Kidney tubule cell (primary cell): ENCODE data around the gene TTI1.

Source experiments
- DNase-seq: peaks from one replicate; pipeline ENCODE4 v3.0.0-alpha.2; 2018; ENCODE audit warnings: low spot score

Gene TTI1

DNA sequence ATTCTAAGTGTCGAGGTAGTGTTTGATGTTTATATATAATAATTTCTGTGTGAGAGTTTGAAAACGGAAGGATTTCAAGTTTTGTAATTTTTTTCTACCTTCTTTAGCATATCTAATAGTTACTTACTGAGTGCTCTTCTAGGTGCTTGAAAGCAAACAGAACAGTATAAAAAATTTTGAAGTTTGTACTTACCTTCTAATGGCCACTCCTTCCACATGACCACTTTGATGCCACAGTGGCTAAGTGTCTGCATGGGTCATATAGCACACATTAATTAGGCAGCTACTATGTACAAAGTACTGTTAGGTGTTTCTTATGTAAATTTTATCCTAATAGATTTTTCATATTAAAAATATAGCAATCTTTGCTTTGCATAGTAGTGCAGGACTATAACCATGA is 21.4 kb upstream of the TTI1 start:
- no peak for DNase-seq

DNA sequence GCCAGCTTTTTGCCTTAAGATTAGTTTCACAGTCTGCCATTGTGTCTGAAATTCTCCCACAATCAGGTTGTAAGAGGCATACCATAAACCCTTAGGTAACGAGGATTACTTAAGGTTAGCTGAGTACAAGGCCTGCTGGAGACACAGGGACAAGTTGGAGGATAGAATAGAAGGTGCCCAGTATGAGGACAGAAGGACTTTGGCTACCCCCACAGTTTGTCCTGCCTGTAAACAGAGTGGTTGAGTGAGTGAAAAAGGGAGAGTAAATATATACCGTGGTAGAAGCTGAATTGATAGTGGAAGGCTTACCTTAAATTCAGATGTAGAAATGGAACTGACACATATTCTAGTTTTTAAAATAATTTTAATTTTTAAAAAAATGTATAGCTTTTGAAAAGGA is 19.6 kb upstream of the TTI1 start:
- no peak for DNase-seq

DNA sequence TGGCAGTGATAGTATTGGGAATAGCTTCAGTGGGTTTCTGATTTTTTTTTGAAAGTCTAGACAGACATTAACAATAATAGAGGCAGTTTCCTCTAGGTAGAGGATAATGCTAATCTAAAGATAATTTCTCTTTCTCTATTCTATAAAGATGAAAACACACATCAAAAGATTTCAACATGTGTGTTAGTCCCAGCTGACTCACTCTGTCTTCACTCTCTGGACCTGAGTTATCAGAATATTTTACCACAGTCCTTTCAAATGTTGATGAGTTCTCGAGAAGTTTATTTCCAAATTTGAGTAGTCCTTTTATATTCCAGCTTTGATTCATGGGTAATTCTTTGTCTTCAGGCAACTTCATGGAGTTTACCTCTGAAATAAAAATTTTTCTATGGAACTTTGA is 17.4 kb upstream of the TTI1 start:
- DNase-seq: peak; percentile 13

DNA sequence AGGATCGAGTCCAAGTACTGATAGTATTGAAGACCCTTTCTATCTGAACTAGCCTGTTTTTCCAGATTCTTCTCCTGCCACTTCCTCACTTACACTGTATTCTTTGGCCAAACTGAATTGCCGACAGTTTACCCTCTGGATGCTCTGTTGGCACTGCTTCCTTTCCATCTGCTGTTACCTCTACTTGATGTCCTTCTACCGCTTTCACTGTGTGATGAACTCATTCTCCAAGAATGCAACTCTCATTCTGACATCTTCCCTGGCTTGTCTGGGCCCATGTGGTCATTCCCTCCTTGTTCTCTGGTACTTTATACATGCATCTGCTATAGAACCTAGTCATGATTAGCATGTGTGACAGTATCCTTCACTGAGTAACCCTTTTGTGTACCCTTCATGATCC is 16.5 kb upstream of the TTI1 start:
- DNase-seq: peak; percentile 86

DNA sequence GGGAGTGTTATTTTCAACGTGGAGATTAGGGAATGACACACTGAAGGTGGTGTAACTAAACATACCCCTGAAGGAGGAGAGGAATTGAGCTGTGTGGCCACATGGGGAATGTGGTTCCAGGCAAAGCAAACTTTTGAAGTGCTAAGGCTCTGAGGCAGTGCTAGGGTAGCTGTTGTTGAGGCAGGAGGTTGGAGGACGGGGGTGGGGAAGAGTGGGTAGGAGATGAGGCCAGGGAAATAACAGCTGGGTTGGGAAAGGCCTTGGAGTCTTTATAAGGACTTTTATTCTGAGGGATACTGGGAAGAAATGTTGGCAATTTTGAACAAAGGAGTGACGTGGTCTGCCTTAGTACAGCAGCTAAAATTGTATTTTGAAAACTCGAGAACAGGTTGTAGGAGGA is 13.3 kb upstream of the TTI1 start:
- DNase-seq: no peak

DNA sequence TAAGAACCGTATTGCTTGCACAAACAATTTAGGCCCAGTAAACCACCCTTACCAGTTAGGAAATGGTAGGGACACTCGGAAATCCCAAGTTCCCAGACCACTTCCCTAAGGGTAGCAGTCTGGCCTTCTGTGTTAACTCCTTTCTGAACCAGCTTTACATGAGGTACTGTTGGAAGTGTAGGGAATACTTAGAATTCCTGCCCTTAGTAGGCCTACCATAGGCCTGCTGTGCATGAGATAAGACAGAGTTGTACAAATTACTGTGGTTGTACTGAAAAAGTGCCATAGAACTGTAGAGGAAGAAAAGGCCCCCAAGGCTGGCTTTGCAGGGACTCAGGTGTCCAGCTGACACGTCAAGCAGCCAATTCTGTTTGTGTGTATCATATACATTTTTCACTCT is 11.4 kb upstream of the TTI1 start:
- no peak for DNase-seq

DNA sequence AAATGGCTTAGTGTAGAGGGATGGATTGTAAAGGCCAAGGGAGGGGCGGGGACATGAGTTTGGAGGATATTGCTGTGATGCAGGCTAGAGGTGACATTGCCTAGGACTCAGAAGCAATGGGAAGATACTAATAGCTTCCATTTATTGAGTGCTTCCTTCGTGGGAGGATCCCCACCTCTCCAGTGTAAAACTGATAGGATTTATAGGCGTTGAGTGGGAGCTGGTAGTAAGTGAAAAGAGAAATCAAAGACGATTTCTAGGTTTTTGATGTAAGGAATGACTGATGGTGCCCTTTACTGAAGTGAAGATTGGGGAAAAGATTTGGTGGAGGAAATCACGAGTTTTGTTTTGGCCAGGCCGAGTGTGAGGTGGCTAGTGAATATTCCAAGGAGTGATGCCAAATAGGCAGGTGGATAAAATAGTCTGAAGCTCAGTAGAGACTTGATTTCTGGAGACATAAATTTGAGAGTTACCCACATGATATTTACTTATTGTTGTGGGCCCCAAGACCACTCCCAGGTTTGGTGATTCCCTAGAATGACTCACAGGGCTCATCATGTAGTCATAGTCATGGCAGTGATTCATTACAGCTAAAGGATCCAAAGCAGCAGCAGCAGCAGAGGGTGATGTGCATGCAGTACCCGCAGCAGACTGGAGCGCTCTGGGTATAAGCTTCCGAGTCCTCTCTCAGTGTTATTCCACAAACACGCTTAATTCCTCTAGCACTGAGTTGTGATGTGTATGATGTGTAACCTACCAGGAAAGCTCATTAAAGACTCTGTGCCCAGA is 10.4 kb upstream of the TTI1 start:
- DNase-seq: peak; percentile 85

DNA sequence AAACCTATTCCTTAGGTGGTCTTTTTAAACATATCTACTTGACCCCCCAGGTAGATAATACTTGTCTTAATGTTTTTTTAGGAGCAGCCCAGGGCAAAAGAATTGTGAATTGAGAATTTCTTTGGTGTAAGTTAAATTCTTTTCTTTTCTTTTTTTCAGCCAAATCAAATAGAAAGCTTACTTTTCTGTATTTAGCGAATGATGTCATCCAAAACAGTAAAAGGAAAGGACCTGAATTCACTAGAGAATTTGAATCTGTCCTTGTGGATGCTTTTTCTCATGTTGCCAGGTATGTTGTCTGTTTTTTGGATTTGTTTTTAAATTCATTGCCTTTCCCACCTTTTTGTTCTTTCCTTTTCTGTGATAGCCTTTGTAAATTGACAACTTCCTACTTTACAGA is 7.0 kb upstream of the TTI1 start:
- DNase-seq: no peak

DNA sequence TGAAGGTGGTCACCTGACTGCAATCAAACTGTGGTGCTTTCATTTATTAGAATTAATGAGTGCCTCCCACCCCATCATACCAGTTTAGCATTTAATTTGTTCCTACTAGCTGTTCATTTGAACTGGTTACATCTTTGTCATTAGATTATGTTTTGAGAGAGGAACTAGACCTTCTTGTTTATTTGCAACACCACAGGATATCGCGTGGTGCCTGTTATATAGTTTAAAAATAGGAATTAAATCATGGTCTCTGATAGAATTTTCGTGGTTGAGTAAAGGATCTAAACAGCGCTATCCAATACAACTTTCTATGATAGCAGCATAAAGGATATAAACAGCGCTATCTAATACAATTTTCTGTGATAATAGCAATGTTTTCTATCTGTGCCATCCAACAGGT is 3.1 kb upstream of the TTI1 start:
- no peak for DNase-seq

DNA sequence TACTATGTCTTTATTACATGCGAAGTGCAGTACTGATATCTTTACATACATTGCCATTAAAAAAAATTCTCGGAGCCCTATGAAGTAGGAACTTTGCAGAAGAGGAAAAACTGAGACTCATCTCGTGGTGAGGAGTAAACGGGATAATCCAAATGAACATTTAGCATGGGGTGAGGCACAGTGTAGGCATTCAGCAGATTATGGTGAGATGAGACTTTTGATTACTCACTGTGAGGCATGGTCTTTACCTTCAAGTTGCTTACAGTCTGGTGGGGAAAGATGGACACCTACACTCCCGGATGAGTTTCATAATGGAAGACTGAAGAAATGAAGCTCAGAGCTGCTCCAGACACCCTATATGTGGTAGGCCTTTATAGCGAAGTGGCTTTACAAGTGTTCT is 1.7 kb upstream of the TTI1 start:
- peak; percentile 7 for DNase-seq

DNA sequence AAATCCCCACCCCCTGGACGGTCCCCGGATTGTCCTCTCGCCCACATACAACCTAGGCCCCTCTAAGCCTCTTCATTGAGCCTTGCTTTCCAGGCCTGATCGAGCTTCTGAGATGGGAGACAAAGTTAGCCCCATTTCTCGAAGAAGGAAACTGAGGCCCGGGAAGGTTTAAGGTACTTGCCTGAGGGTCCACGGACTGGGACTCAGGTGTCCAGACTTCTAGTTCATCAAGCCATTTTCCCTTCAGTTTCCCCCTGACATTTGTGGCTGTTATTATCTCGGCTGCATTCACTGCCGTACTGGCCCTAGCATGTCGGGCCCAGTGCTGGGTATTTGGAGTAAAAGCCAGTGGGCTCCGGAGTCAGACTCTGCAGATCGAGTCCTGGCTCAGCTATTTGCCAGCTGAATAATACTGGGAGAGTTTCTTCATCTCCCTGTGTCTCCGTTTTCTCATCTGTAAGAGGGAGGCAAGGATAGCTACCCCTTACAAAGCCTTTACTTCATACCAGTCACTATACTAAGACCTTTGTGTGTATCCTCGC is 923 bp upstream of the TTI1 start:
- no peak for DNase-seq

DNA sequence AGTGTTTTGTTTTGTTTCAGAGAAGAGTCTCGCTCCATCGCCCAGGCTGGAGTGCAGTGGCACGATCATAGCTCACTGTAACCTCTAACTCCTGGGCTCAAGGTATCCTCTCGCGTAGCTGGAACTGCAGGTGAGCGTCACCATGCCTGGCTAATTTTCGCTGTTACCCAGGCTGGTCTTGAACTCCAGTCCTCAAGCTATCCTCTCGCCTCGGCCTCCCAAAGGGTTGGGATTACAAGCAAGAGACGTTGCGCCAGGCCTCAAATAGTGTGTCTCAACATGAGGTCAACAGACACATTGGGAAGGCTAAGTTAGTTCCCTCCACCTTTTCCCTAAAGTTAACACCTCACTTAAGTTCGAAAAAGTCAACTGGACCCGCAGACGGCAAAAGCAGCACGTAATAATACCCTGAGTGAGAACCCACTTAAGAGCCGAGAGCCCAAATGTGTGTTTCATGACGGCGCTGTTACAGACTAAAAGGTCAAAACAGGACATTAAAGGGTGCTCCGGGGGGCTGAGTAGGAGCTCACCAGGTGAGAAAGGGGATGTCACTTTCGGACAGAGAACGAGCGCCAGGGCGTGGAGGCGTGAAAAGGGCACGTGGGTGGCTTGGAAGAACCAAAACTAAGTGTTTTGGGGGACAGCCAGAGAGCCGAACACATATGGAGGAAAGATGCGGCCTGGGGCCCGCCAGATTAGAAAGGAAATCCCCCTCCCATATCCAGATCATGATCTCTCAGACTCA is 499 bp downstream of the TTI1 start:
- DNase-seq: peak; percentile 5

DNA sequence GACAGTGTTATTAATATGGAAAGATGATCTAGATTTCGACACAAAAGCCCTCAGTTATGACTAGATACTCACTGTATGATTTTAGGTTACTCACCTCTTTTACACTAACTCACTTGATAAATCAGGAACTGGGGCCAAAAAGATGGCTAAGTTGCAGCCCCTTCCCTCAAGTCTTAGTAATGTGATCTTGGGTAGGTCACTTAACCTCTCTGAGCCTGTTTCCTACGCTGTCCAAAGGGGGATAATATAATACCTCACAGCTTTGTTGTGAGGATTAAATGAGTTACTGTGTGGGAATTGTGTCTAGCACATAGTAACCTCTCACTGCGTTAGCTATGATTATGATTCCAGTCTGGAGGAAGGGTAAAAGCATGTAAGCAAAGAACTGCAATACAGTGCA is 1.3 kb downstream of the TTI1 start:
- DNase-seq: no peak

DNA sequence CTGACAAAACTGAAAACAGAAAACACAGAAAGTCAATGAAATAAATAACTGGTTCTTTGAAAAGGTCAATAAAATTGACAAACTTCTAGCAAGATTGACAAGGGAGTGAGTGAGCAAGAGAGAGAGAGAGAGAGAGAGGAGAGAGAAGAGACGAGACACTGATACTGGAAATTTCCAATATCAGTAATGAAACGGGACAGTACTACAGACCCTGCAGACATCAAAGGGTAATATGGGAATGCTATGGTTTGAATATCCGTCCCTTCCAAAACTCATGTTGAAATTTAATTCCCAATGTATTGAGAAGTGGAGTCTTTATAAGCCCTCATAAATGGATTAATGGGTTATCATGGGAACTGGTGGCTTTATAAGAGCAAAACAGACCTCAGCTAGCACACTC is 3.8 kb downstream of the TTI1 start:
- no peak for DNase-seq

DNA sequence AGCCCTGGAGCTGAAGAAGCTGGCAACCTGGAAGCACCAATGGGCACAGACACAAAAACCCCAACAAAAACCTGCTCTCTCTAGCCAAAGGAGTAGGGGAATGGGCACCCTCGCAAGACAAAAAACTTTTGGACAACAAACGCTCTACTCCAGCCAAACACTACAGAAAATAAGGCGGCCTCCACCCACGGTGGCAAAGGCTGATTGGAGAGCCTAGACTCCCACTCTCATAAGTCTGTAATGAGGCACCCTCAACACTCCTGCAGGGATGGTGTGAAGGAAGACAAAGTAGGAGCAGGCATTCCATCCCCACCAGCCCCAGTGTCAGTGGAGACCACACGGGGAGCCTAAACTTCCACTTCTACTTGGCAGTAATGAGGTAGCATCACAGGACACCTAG is 8.8 kb downstream of the TTI1 start:
- DNase-seq: no peak

DNA sequence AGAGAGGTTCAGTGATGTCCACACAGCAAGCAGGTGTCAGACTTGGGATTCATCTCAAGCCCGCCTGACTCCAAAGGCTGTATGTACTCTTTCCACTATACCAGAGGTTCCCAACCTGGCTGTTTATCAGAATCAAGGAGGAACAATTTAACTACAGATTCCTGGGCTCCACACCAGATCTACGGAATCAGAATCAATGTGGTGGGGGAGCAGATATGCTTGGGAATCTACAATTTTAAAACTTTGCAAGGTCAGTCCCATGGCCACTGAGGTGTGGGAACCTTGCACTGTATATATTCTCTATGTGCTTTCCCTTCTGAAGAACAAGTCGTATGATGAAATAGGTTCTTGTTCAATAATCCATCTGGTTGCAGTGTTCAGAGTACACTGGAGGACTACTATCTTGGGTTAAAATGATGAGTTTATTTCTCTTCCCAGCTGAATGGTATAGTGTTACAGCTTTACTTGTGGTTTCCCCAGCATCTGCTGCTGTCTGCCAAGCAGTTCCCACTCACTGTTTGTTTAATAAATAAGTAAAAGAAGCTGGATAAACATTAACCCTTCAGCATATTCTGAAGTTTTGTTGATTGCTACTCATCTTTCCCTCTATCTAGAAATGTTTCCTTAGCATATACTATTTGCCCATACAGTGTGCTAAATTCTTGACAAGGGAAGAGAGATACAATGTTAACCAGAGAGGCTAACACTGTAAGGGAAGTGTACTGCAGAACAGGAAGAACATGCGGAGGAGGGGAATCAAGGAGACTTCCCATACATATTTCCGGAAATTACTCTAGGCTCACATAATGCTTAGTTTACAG is 9.9 kb downstream of the TTI1 start:
- DNase-seq: peak; percentile 50

DNA sequence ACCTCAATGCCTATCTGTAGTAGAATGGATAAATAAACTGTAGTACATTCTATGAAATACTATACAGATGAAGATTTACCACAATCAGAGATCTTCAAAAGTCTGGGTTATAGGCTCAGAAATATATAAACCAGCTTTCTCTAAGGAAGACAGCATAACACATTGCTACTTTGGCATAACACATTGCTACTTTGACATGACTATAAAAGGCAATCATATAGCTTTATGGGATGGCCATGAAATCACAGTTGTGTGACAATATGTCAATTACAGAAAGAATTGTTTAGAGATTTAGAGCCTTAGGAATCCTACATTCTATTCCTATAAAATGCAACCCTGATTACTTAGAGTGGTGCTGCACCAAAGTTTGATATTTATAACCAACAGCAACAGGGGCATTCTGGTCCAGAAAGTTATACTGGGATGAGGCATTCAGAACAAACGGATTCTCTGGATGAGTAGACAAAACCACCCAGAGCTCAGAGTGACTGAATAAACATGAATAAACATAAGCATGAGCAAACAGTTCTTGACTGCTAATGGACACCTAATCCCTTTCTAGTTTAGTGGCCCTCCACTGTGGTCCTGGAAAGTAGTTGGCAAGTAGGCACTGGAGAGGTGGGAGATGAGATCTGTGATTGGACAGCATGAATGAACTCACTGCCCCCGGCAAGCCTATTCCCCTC is 12.0 kb downstream of the TTI1 start:
- peak; percentile 22 for DNase-seq

DNA sequence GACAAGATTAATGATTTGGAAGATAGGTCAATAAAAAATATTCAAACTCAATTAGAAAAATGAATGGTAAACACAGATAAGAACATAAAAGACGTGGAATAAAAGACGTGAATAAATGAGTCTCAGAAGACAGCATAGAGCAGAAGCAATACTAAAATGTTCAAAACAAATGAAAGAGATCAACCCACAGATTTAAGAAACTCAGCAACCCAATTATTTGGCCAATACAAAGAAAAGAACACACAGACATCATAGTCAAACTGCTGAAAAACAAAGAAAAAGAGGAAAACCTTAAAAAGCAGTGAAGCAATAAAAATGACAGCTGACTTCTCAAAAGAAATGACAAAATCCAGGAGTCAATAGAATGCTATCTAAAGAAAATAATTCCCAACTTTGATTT is 14.9 kb downstream of the TTI1 start:
- no peak for DNase-seq

DNA sequence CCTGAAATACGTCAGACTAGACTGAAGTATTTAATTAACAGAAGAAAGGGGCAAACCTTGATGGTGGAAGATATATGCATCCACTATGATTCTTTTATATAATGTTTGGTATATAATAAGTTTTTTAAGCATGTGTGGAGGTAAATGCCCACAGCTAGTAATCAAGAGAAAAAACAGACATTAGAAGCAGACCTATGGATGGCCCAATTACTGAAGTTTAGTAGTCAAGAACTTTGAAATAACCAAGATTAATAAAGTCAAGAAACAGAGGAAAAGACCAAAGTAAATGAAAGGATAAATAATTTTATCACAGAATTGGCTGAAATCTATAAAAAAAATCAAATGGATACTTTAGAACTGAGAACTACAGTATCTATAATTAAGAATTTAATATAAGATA is 15.3 kb downstream of the TTI1 start:
- no peak for DNase-seq

DNA sequence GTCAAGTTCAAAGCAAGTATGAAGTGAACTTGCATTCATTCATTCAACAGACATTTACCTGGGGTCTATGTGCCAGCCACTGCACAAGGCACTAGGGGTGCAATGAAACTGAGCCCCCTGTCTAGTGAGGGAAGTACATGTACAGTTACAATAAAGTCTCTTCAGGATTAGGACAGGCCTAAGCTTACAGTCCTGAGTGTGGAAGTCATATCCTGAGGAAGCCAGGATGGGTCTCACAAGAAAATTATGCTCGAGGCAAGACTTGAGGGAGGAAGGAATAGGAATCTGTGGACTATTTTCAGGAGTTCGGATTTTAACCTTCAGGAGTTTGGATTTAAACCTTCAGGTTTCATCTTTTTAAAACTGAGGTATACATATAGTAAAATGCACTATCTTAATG is 19.4 kb downstream of the TTI1 start:
- no peak for DNase-seq

DNA sequence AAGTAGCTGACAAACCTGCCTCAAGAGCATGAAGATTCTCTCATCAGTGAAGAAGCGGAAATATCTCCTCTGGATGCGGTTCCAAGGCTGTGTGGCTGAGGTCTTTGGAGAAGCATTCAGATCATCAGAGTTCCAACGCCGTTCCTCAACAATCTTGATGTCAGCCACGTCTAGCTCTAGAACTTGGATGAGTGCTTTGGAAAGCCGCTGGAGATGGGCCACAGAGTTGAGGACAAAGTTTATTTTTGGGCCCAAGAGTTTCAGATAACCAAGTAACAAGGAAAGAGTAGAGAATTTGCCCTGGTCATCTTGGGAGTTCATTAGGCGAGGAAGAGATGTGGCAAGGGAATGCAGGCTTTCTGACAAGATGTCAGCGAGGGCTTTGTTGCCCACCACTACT is 20.9 kb downstream of the TTI1 start:
- no peak for DNase-seq

DNA sequence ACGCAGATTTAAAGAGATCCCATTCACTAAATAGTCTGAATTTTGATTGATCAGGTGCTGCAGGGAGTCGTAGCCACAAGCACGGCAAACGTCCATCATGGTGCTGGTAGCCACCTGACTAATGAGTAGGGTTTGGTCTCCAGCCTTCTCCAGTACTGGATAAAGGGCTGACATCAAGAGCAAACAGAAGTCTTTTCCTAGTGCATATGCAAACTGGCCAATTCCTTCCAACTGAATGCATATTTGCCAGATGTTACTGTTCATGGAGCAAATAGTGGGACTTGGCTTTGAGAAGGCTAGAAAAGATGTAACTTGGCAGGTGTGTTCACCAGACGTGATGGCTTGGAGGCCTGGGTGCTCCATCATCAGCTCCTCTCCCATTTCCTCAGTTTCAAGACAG is 21.6 kb downstream of the TTI1 start:
- no peak for DNase-seq
